SK-N-SH (cell line): ENCODE measurements around the gene SGTA. TPM values are rescaled to one million over a fixed set of nuclear protein-coding genes. Genes with fewer than 3 reads are reported as not detected.

Experiments used
- CTCF ChIA-PET: fragments of 300-600, 350-600 bp; formaldehyde crosslinking; extraction: SDS; loops from one replicate; lab custom pipeline; 2021; lab: Yijun Ruan, JAX
- POLR2A ChIA-PET: fragments of 350-600 bp; sonication (Branson Sonifier 250); formaldehyde crosslinking; extraction: SDS; loops from one replicate; lab custom pipeline; 2020; ENCODE audit warnings: antibody characterized with exemption, inconsistent platforms; lab: Yijun Ruan, JAX
- DNase-seq: peaks from one replicate; pipeline ENCODE4 v3.0.0; 2012
- H2AFZ ChIP-seq: fragments of 200-600 bp; sonication (generic); 2 replicates; pipeline ENCODE4 v1.8.1; 2016; ENCODE audit warnings: antibody characterized with exemption, mild to moderate bottlenecking, low read depth
- H3F3A ChIP-seq: fragments of 200-600 bp; sonication (generic); replicated peaks from 2 replicates; pipeline ENCODE3; 2016; ENCODE audit warnings: antibody characterized with exemption, mild to moderate bottlenecking; ENCODE audit not compliant: insufficient read depth
- H3K27ac ChIP-seq, 2 experiments: fragments of 200-500 bp in 1 of 2; fragments of 200-600 bp in 1 of 2; sonication (Bioruptor generic) in 1 of 2; sonication (generic), shearing (Covaris generic) in 1 of 2; 2 replicates each; pipeline versions ENCODE4 v1.5.1 to v1.6.1; 2014 to 2016; ENCODE audit warnings: low read depth in 2 of 2, inconsistent platforms in 1 of 2, low read length in 1 of 2, mild to moderate bottlenecking in 1 of 2, mixed read lengths in 1 of 2
- H3K27me3 ChIP-seq: fragments of 200-600 bp; sonication (generic), shearing (Covaris generic); 2 replicates; pipeline ENCODE4 v1.6.1; 2016; ENCODE audit warnings: mixed run types; ENCODE audit not compliant: insufficient read depth
- H3K36me3 ChIP-seq, 2 experiments: fragments of 200-500 bp in 1 of 2; fragments of 200-600 bp in 1 of 2; sonication (Bioruptor generic) in 1 of 2; sonication (generic) in 1 of 2; replicated peaks in 1 of 2; 2 replicates each; pipeline versions ENCODE3 to v1.5.1; 2014 to 2016; ENCODE audit warnings: low read length in 1 of 2, mild to moderate bottlenecking in 1 of 2; ENCODE audit not compliant: insufficient read depth in 2 of 2, control insufficient read depth in 1 of 2
- H3K4me1 ChIP-seq, 2 experiments: fragments of 200-500 bp in 1 of 2; fragments of 200-600 bp in 1 of 2; sonication (Bioruptor generic) in 1 of 2; sonication (generic), shearing (Covaris generic) in 1 of 2; 2 replicates each; pipeline versions ENCODE4 v1.5.1 to v1.6.1; 2014 to 2016; ENCODE audit warnings: low read depth in 1 of 2, low read length in 1 of 2, mixed run types in 1 of 2; ENCODE audit not compliant: insufficient read depth in 2 of 2, control insufficient read depth in 1 of 2
- H3K4me2 ChIP-seq: fragments of 200-600 bp; sonication (generic), shearing (Covaris generic); 2 replicates; pipeline ENCODE4 v1.6.1; 2017; ENCODE audit warnings: mixed run types
- H3K4me3 ChIP-seq, 2 experiments: fragments of 200-500 bp in 1 of 2; fragments of 200-600 bp in 1 of 2; sonication (Bioruptor generic) in 1 of 2; sonication (generic), shearing (Covaris generic) in 1 of 2; 2 replicates each; pipeline versions ENCODE4 v1.5.1 to v1.8.1; 2014 to 2016; ENCODE audit warnings: low read depth in 2 of 2, inconsistent platforms in 1 of 2, low read length in 1 of 2, mild to moderate bottlenecking in 1 of 2, mixed read lengths in 1 of 2, moderate library complexity in 1 of 2
- H3K79me2 ChIP-seq: fragments of 200-600 bp; sonication (generic); 2 replicates; pipeline ENCODE4 v1.8.1; 2017; ENCODE audit warnings: mild to moderate bottlenecking; ENCODE audit not compliant: insufficient read depth
- H3K9ac ChIP-seq: fragments of 200-600 bp; sonication (generic); 2 replicates; pipeline ENCODE4 v1.6.1; 2017; ENCODE audit warnings: mixed run types
- H3K9me2 ChIP-seq: fragments of 200-600 bp; sonication (generic); 2 replicates; pipeline ENCODE4 v1.6.1; 2017; ENCODE audit warnings: mixed run types
- H3K9me3 ChIP-seq: fragments of 200-600 bp; sonication (generic); 2 replicates; pipeline ENCODE4 v1.6.1; 2017; ENCODE audit warnings: mixed run types, mild to moderate bottlenecking, moderate library complexity
- H4K20me1 ChIP-seq: fragments of 200-600 bp; sonication (generic); 2 replicates; pipeline ENCODE4 v1.6.1; 2017; ENCODE audit warnings: mild to moderate bottlenecking, mixed run types; ENCODE audit not compliant: insufficient read depth
- CTCF ChIP-seq: fragments of 200-600 bp; sonication (generic); IDR thresholded peaks from 2 replicates; pipeline ENCODE4 v1.6.1; 2017; ENCODE audit warnings: antibody characterized with exemption, mild to moderate bottlenecking, moderate library complexity
- FOSL2 ChIP-seq: IDR thresholded peaks from 2 replicates; pipeline ENCODE4 v1.4.0; 2012; ENCODE audit warnings: low read depth, mild to moderate bottlenecking, moderate library complexity, borderline replicate concordance
- FOXJ3 ChIP-seq: sonication (generic); formaldehyde crosslinking; IDR thresholded peaks from 2 replicates; pipeline ENCODE4 v1.5.1; 2020; ENCODE audit warnings: mild to moderate bottlenecking, missing genetic modification reagents
- FOXM1 ChIP-seq: IDR thresholded peaks from 2 replicates; pipeline ENCODE4 v1.4.0; 2012; ENCODE audit warnings: low read depth, mild to moderate bottlenecking
- IRF3 ChIP-seq: fragments of 150-350 bp; IDR thresholded peaks from 2 replicates; pipeline ENCODE4 v1.6.1; 2016; ENCODE audit warnings: mild to moderate bottlenecking, low read depth, low read length
- MAX ChIP-seq: IDR thresholded peaks from 2 replicates; pipeline ENCODE4 v1.4.0; 2012; ENCODE audit warnings: low read depth
- NRF1 ChIP-seq: IDR thresholded peaks from 2 replicates; pipeline ENCODE4 v1.6.1; 2012; ENCODE audit warnings: low read depth, mild to moderate bottlenecking, low read length
- RAD21 ChIP-seq: IDR thresholded peaks from 2 replicates; pipeline ENCODE4 v1.6.1; 2012; ENCODE audit warnings: mild to moderate bottlenecking, low read length
- SIN3A ChIP-seq: IDR thresholded peaks from 2 replicates; pipeline ENCODE4 v1.6.1; 2012; ENCODE audit warnings: low read depth, mild to moderate bottlenecking, low read length, moderate library complexity, borderline replicate concordance
- SMC3 ChIP-seq: IDR thresholded peaks from 2 replicates; pipeline ENCODE4 v1.6.1; 2012; ENCODE audit warnings: low read depth, low read length, improper control_type of control experiment
- USF1 ChIP-seq: IDR thresholded peaks from 2 replicates; pipeline ENCODE4 v1.4.0; 2012; ENCODE audit warnings: low read depth, borderline replicate concordance
- USF2 ChIP-seq: fragments of 150-350 bp; IDR thresholded peaks from 2 replicates; pipeline ENCODE4 v1.6.1; 2017; ENCODE audit warnings: antibody characterized with exemption, low read length, low read depth, borderline replicate concordance
- ZBTB33 ChIP-seq: IDR thresholded peaks from 2 replicates; pipeline ENCODE4 v1.4.0; 2012; ENCODE audit warnings: low read depth, borderline replicate concordance
- WGBS: methylation state at CpG from one replicate; pipeline ENCODE4 v1.1.6; 2017; ENCODE audit warnings: low lambda C conversion rate; 5-methylcytosine and 5-hydroxymethylcytosine counted together
- polyA plus RNA-seq, 3 experiments: library from polyadenylated mRNA; depleted of rRNA; stranded (reverse); fragments of >200 nt; gene quantifications; 2 replicates each; pipeline ENCODE4 v1.2.3, GENCODE V29; 2012

SGTA gene
- polyA plus RNA-seq, 1 of the 3 experiments (the other 2 are of a cell fraction): 78.4 TPM

- TF ChIP-seq USF1: 0 out of 2 replicates have a peak, but pooled peaks have one; percentile 31
- TF ChIP-seq MAX: peak; percentile 74
- TF ChIP-seq NRF1: no peak; the same call in 1 of the 2 replicates
- peak; percentile 98 for TF ChIP-seq SIN3A
- TF ChIP-seq ZBTB33: peak; percentile 64; the same call in 1 of the 2 replicates
- peak; percentile 74 for TF ChIP-seq IRF3
These were observed 43.3 kb downstream of the SGTA start, which contains the start of gene SLC39A3 (continued) for GRCh38 chr19:2739602-2740313.

- Histone ChIP-seq H3K9me2 (no peaks in the 10 kb centered on the region), H3K4me1 (peaks cover 0 to 5% of the 10 kb centered on the region in 2 experiments; a peak in 1 of 4 replicates), H3F3A (no peaks in the 10 kb centered on the region), H2AFZ (no peak overlapping the region), H3K79me2 (peaks cover 15% of the 10 kb centered on the region), H3K9me3 (no peaks in the 10 kb centered on the region), H3K4me2 (no peak overlapping the region), H3K4me3 (no peak overlapping the region), H3K9ac (no peak overlapping the region), H4K20me1 (no peaks in the 10 kb centered on the region), H3K27me3 (no peaks in the 10 kb centered on the region), H3K27ac (no peak overlapping the region), H3K36me3 (peaks cover 2 to 30% of the 10 kb centered on the region in 2 experiments)
- WGBS: 93% methylated on average over 3 of the region's 15 CpGs
- no peak for TF ChIP-seq USF2
- TF ChIP-seq FOSL2: no peak
- TF ChIP-seq SMC3: no peak
- no peak for TF ChIP-seq FOXJ3 (CRISPR knock-in tag)
- TF ChIP-seq RAD21: no peak
- no peak for TF ChIP-seq CTCF
- no peak for TF ChIP-seq FOXM1
- no peak for DNase-seq
- ChIA-PET CTCF (interaction anchor here (1.3 to 2.3 kb wide), 3 partner anchors 13 to 88 kb away, joined by 4 to 9 read pairs (median 4); no protein-coding TSS in a partner anchor), POLR2A (no interaction called here)
These were observed 46.4 kb downstream of the SGTA start for GRCh38 chr19:2736550-2737190.
